ENCODE measurements around the gene ACOT9.

Gene ACOT9

DNA sequence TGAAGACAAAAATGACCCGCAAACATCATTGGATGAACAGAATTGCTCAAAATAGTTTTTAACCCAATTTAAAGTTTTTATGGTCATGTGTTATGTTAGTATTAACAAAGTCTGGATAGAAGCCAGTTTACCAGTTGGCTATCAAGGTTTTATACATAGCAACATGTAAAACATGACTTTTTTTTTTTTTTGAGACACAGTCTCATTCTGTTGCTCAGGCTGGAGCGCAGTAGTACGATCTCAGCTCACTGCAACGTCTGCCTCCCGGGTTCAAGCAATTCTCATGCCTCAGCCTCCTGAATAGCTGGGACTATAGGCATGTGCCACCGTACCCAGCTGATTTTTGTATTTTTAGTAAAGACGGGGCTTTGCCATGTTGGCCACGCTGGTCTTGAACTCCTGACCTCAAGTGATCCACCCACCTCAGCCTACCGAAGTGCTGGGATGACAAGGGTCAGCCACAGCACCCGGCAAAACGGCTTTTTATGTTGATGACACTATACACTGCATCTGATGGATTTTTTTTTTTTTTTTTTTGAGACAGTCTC, 43.3 kb upstream of the ACOT9 start:
- TF ChIP-seq, protein P1, sequence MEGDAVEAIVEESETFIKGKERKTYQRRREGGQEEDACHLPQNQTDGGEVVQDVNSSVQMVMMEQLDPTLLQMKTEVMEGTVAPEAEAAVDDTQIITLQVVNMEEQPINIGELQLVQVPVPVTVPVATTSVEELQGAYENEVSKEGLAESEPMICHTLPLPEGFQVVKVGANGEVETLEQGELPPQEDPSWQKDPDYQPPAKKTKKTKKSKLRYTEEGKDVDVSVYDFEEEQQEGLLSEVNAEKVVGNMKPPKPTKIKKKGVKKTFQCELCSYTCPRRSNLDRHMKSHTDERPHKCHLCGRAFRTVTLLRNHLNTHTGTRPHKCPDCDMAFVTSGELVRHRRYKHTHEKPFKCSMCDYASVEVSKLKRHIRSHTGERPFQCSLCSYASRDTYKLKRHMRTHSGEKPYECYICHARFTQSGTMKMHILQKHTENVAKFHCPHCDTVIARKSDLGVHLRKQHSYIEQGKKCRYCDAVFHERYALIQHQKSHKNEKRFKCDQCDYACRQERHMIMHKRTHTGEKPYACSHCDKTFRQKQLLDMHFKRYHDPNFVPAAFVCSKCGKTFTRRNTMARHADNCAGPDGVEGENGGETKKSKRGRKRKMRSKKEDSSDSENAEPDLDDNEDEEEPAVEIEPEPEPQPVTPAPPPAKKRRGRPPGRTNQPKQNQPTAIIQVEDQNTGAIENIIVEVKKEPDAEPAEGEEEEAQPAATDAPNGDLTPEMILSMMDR (conservative IDR thresholded peaks at IDR 0.05; ENCODE audit: control insufficient read depth, insufficient read depth, low read depth, low read length) = no peak
- peak; percentile 49 for DNase-seq (ENCODE audit: low read depth)
- H3K4me3 ChIP-seq (ENCODE audit: control insufficient read depth, low read depth, low read length) = no peak overlapping the region

DNA sequence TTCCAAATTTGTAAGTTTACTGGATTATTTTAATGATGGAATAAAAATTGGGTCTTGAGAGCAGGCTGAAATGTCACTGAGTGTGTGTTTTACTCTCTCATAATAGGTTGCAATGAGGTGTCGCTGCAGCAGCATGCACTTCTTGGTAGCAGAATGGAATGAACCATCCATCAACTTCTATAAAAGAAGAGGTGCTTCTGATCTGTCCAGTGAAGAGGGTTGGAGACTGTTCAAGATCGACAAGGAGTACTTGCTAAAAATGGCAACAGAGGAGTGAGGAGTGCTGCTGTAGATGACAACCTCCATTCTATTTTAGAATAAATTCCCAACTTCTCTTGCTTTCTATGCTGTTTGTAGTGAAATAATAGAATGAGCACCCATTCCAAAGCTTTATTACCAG, 42.5 kb upstream of the ACOT9 start:
- H3K4me3 ChIP-seq (ENCODE audit: control insufficient read depth, low read depth, low read length) = no peak overlapping the region
- TF ChIP-seq, protein P1 (conservative IDR thresholded peaks at IDR 0.05; ENCODE audit: control insufficient read depth, insufficient read depth, low read depth, low read length) = no peak
- DNase-seq (ENCODE audit: low read depth) = no peak

DNA sequence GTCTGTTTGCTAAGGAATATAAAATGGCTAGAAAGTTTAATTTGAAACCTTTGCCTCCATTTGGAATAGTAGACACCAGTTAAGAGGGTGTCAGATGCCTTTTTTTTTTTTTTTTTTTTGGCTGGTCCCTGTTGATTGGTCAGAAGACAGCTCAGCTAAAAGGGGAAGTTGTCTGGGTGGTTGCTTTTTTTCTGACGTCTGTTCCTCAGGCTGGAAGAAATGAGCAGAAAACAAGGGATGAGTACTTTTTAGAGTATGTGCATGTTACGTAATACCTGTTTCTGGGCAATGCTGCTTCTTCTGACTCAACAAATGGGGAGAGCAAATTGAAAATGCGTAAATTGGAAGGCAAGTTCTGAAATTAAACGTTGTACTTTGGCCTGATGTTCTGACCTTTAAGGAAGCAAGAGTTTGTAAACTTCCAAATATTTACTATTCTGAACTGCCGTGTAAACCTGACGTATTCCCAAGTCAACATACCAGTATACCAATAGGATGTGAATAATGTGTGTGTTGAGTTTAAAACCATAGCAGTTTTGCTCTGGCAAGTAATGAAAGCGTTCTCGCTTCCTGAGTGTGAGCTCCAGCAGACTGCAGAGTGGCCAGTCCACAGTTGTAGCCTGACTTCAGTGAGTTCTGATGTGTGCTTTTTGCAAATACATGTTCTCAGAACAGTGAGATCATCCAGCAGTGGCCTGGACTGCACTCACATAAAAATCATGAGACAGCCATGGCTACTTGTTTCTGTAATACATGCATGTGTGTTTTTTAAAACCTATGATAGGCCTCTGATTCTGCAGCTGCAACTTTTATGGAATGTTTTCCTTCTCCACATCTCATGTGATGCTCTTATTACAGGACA, 41.6 kb upstream of the ACOT9 start:
- H3K4me3 ChIP-seq (ENCODE audit: control insufficient read depth, low read depth, low read length) = peak overlapping the region; percentile 80
- DNase-seq (ENCODE audit: low read depth) = peak; percentile 95
- TF ChIP-seq, protein P1 (conservative IDR thresholded peaks at IDR 0.05; ENCODE audit: control insufficient read depth, insufficient read depth, low read depth, low read length) = no peak

DNA sequence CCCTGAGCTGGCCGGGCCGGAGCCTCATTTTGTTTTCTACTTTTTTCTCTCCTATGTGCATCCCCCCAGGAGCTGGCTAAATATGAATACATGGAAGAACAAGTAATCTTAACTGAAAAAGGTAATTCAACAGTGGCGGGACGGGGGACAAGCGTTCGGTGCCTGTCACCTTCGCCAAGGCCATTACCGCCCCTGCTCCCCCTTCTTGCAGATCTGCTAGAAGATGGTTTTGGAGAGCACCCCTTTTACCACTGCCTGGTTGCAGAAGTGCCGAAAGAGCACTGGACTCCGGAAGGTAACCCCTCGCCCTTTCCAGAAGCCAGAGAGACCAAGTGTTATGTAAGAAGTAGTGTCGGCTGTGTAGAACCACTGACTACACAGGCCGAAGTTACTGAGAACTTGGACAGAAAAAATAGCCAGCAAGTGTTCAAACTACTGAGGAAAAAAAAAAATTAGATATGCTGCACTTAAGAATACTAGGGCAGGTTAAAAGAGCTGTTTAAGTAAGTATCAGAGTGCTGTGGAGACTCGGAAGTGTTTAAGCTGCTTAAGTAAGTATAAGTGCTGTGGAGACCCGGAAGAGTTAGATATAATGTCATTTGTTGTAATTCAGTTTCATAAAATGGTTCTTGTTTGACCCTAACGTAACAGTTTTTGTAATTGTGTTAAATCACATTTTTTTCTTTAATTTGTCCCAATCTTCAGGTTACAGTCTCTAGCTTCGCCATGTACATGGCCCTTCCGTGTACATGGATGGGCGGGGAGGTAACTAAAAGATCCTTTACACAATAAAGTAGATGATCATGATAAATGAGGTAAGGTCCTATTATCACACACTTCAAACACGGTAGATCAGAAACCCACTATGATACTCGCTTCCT, 40.8 kb upstream of the ACOT9 start:
- peak overlapping the region; percentile 80 for H3K4me3 ChIP-seq (ENCODE audit: control insufficient read depth, low read depth, low read length)
- TF ChIP-seq, protein P1 (conservative IDR thresholded peaks at IDR 0.05; ENCODE audit: control insufficient read depth, insufficient read depth, low read depth, low read length) = no peak
- peak; percentile 16 for DNase-seq (ENCODE audit: low read depth)

DNA sequence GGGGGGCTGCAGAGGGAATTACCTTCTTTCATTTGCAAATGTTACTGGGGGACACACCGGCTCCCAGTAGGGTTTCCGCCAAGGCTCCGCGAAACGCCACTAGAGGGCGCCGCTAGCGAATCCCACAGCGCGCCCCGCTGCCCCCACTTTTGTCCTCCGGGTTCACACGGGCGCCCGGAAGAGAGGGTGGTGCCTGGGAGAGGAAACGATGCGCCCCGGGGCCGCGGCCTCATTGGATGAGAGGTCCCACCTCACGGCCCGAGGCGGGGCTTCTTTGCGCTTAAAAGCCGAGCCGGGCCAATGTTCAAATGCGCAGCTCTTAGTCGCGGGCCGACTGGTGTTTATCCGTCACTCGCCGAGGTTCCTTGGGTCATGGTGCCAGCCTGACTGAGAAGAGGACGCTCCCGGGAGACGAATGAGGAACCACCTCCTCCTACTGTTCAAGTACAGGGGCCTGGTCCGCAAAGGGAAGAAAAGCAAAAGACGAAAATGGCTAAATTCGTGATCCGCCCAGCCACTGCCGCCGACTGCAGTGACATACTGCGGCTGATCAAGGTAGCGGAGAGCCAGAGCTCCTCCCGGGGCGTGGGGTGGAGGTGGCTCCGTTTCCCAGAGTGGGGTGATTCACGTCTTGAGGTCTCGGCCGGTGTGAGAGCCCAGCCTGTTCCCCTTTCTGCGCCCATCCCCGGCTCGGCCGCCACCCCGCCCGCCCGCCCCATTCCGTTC, 40.0 kb upstream of the ACOT9 start, which contains the start of gene SAT1:
Gene SAT1 (plus strand): TSS at position 311 of the 726 bp plus-strand sequence. CDS start 179 bp downstream, at position 490.
- peak; percentile 90 for DNase-seq (ENCODE audit: low read depth)
- TF ChIP-seq, protein P1 (conservative IDR thresholded peaks at IDR 0.05; ENCODE audit: control insufficient read depth, insufficient read depth, low read depth, low read length) = peak; percentile 53

DNA sequence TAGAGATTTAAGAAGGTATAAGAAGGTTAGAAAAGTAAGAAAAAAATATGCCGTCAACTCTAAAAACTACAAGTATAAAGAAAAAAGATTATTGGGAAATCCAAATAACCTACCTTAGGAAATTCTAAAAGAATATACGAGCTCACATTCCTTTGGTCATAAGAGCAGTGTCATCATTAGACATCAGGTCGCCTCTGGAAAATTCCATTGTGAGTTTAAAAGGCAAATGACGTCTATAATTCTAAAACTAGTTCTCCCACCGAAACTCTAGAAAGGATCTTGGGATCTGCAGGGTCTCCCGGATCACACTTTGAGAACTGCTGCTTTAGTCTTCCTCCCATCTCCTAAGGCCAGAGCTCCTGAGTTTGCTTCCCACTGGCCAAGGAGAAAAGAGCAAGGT, 39.4 kb upstream of the ACOT9 start:
- peak overlapping the region; percentile 33 for H3K4me3 ChIP-seq (ENCODE audit: control insufficient read depth, low read depth, low read length)
- peak; percentile 25 for DNase-seq (ENCODE audit: low read depth)
- TF ChIP-seq, protein P1 (conservative IDR thresholded peaks at IDR 0.05; ENCODE audit: control insufficient read depth, insufficient read depth, low read depth, low read length) = no peak

More for the DNA sequence above, 40.0 kb upstream of the ACOT9 start, which contains the start of gene SAT1:
- H3K4me3 ChIP-seq (ENCODE audit: control insufficient read depth, low read depth, low read length) = peak within 1 kb of the TSS; percentile 80
